Activated CD8-positive, alpha-beta memory T cell treated with anti-CD3 and anti-CD28 coated beads, Interleukin-2, amount 10 ng/mL, durations not matched to agents 7 days and 5 days (primary cell): ENCODE data around the gene RPS18. TPM values are rescaled to one million over a fixed set of nuclear protein-coding genes. Genes with fewer than 3 reads are reported as not detected.

ENCODE experiments used
- ATAC-seq: fragments of 150-1000 bp; cut with Tn5 transposase; one replicate; pipeline ENCODE4 v1.10.0; 2021; ENCODE audit warnings: moderate library complexity
- CTCF ChIA-PET: fragments of 350-600 bp; sonication (Branson Sonifier 250); formaldehyde crosslinking; loops from one replicate; lab custom pipeline; 2021; ENCODE audit warnings: antibody characterized with exemption; lab: Charles Lee
- DNase-seq: peaks from one replicate; pipeline ENCODE4 v3.0.0-alpha.2; 2020
- H3K27ac Mint-ChIP-seq: one replicate; pipeline ENCODE4 v1.8.0; 2021; ENCODE audit warnings: mild to moderate bottlenecking, mixed read lengths
- H3K27me3 Mint-ChIP-seq: one replicate; pipeline ENCODE4 v1.8.0; 2021; ENCODE audit warnings: mixed read lengths
- H3K36me3 Mint-ChIP-seq: one replicate; pipeline ENCODE4 v1.8.0; 2021; ENCODE audit warnings: mild to moderate bottlenecking, mixed read lengths
- H3K4me1 Mint-ChIP-seq: one replicate; pipeline ENCODE4 v1.8.0; 2021; ENCODE audit warnings: mixed read lengths
- H3K4me3 Mint-ChIP-seq: one replicate; pipeline ENCODE4 v1.8.0; 2021; ENCODE audit warnings: mild to moderate bottlenecking, moderate library complexity, mixed read lengths
- H3K9me3 Mint-ChIP-seq: one replicate; pipeline ENCODE4 v1.8.0; 2022; ENCODE audit warnings: low read depth, mixed read lengths
- total RNA-seq, 2 experiments: library from RNA; stranded (reverse); gene quantifications; one replicate each; pipeline ENCODE4 v1.2.3, GENCODE V29; 2021

The RPS18 gene
- total RNA-seq, 2 experiments from 2014 or later = 2,808 to 3,161 TPM

GRCh38 chr6:33297956-33298772, 26.3 kb downstream of the RPS18 start:
- Mint-ChIP-seq H3K4me1 (peaks cover 30% of the 10 kb centered on the region), H3K27me3 (no peaks in the 10 kb centered on the region), H3K9me3 (no peaks in the 10 kb centered on the region), H3K36me3 (peaks cover 27% of the 10 kb centered on the region), H3K4me3 (peak overlapping the region; percentile 90), H3K27ac (peak overlapping the region; percentile 99)
- CTCF ChIA-PET = interaction anchor here (0.6 to 5.4 kb wide), 15 partner anchors 9 to 325 kb away, joined by 3 to 37 read pairs (median 7); partner anchors contain the start of genes B3GALT4, PFDN6, RPS18 and TAPBP
- ATAC-seq (peak; percentile 38), DNase-seq (peak; percentile 79)

GRCh38 chr6:33298773-33299236, 26.9 kb downstream of the RPS18 start, which contains the start of gene RGL2:
Gene RGL2, minus strand, starts transcription at chr6:33298942. Its CDS starts 332 bp downstream, at chr6:33298610.
- Mint-ChIP-seq H3K27ac (peak within 1 kb of the TSS; percentile 99), H3K4me3 (peak within 1 kb of the TSS; percentile 90), H3K9me3 (no peaks in the 10 kb centered on the region), H3K4me1 (peaks cover 33% of the 10 kb centered on the region), H3K27me3 (no peaks in the 10 kb centered on the region), H3K36me3 (peaks cover 33% of the 10 kb centered on the region)
- ATAC-seq (peak; percentile 53), DNase-seq (peak; percentile 83)
- CTCF ChIA-PET = interaction anchor here (1.0 to 5.4 kb wide), 14 partner anchors 10 to 287 kb away, joined by 3 to 37 read pairs (median 8); partner anchors contain the start of genes B3GALT4, PFDN6, RPS18 and TAPBP

- ATAC-seq (peak; percentile 85), DNase-seq (peak; percentile 95)
- Mint-ChIP-seq H3K9me3 (no peaks in the 10 kb centered on the region), H3K27me3 (no peaks in the 10 kb centered on the region), H3K27ac (peak overlapping the region; percentile 99), H3K36me3 (peaks cover 35% of the 10 kb centered on the region), H3K4me1 (peaks cover 34% of the 10 kb centered on the region), H3K4me3 (peak overlapping the region; percentile 90)
- CTCF ChIA-PET = interaction anchor here (0.8 to 5.4 kb wide), 16 partner anchors 9 to 286 kb away, joined by 3 to 37 read pairs (median 6); partner anchors contain the start of genes B3GALT4, PFDN6, RPS18 and TAPBP
These were observed 27.5 kb downstream of the RPS18 start for GRCh38 chr6:33299237-33299944.

DNA sequence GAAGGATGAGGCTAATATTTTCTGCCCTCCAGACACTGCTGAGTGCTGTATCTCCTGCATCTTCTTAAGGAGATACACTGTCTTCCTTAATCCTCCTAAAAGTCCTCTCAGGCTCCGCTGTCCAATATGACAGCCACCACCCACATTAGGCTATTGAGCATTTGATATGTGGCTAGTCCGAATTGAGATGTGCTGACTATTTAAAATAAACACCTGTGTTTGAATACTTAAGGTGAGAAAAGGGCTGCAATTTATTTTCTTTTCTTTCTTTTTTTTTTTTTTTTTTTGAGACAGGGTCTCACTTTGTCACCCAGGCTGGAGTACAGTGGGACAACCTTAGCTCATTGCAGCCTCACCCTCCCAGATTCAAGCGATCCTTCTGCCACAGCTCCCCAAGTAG, 30.0 kb downstream of the RPS18 start:
- Mint-ChIP-seq H3K4me3 (no peak overlapping the region), H3K36me3 (peaks cover 48% of the 10 kb centered on the region), H3K27me3 (no peaks in the 10 kb centered on the region), H3K27ac (no peak overlapping the region), H3K9me3 (no peaks in the 10 kb centered on the region), H3K4me1 (peaks cover 37% of the 10 kb centered on the region)
- DNase-seq = no peak
- ATAC-seq = no peak
- CTCF ChIA-PET = interaction anchor here (1.1 to 5.4 kb wide), 5 partner anchors 10 to 43 kb away, joined by 3 to 37 read pairs (median 4); partner anchors contain the start of genes B3GALT4, PFDN6, TAPBP and WDR46

DNA sequence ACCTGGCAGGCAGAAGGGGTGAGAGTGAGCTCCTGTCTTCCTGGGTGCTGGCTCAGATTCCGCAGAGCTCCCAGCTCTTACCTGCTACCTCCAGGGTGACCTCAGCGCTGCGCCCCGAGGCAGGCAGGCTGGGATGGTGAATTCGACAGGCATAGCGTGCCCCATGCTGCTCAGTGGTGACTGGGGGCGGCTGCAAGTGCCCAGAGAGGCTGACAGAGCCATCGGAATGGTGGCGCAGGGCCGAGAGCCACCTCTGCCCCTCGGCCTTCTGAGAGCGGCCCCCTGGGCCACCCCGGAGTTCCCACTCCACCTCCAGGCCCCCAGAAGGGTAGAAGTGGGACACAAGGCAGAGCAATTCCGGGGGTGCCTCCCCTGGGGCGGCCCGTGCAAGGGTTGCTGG, 32.3 kb downstream of the RPS18 start:
- no peaks in the 10 kb centered on the region for H3K9me3 Mint-ChIP-seq

GRCh38 chr6:33305052-33305451, 33.2 kb downstream of the RPS18 start:
- CTCF ChIA-PET = interaction anchor here (0.7 kb wide), 1 partner anchor 16 kb away, joined by 3 read pairs; the partner anchor contains the start of genes PFDN6 and WDR46
- Mint-ChIP-seq H3K4me3 (no peak overlapping the region), H3K27ac (no peak overlapping the region)

More for the DNA sequence above, 32.3 kb downstream of the RPS18 start:
- DNase-seq = no peak
- no peak overlapping the region for H3K27ac Mint-ChIP-seq
- peaks cover 62% of the 10 kb centered on the region for H3K36me3 Mint-ChIP-seq
- peaks cover 36% of the 10 kb centered on the region for H3K4me1 Mint-ChIP-seq
- CTCF ChIA-PET = no interaction called here
- H3K27me3 Mint-ChIP-seq = no peaks in the 10 kb centered on the region
- ATAC-seq = no peak
- no peak overlapping the region for H3K4me3 Mint-ChIP-seq

GRCh38 chr6:33306356-33306755, 34.5 kb downstream of the RPS18 start:
- H3K4me1 Mint-ChIP-seq = peaks cover 32% of the 10 kb centered on the region
- CTCF ChIA-PET = interaction anchor here (1.2 kb wide), 1 partner anchor 101 kb away, joined by 3 read pairs; no protein-coding TSS in a partner anchor
- H3K36me3 Mint-ChIP-seq = peaks cover 55% of the 10 kb centered on the region
- ATAC-seq = no peak
- no peak overlapping the region for H3K27ac Mint-ChIP-seq
- H3K27me3 Mint-ChIP-seq = no peaks in the 10 kb centered on the region
- H3K9me3 Mint-ChIP-seq = no peaks in the 10 kb centered on the region
- DNase-seq = no peak
- no peak overlapping the region for H3K4me3 Mint-ChIP-seq

More at GRCh38 chr6:33305052-33305451, 33.2 kb downstream of the RPS18 start:
- ATAC-seq (no peak), DNase-seq (no peak)
- no peaks in the 10 kb centered on the region for H3K9me3 Mint-ChIP-seq
- H3K4me1 Mint-ChIP-seq = peaks cover 33% of the 10 kb centered on the region
- H3K27me3 Mint-ChIP-seq = no peaks in the 10 kb centered on the region
- H3K36me3 Mint-ChIP-seq = peaks cover 56% of the 10 kb centered on the region

- ATAC-seq (peak; percentile 45), DNase-seq (peak; percentile 91)
- no peaks in the 10 kb centered on the region for H3K9me3 Mint-ChIP-seq
- peak overlapping the region; percentile 99 for H3K27ac Mint-ChIP-seq
- peaks cover 58% of the 10 kb centered on the region for H3K4me1 Mint-ChIP-seq
- H3K27me3 Mint-ChIP-seq = no peaks in the 10 kb centered on the region
- CTCF ChIA-PET = interaction anchor here (1.6 to 4.3 kb wide), 5 partner anchors 13 to 113 kb away, joined by 8 to 37 read pairs (median 12); partner anchors contain the start of genes B3GALT4, PFDN6, RGL2 and WDR46
- H3K36me3 Mint-ChIP-seq = peaks cover 32% of the 10 kb centered on the region
- H3K4me3 Mint-ChIP-seq = peak overlapping the region; percentile 98
These were observed 40.7 kb downstream of the RPS18 start for GRCh38 chr6:33312361-33313104.

DNA sequence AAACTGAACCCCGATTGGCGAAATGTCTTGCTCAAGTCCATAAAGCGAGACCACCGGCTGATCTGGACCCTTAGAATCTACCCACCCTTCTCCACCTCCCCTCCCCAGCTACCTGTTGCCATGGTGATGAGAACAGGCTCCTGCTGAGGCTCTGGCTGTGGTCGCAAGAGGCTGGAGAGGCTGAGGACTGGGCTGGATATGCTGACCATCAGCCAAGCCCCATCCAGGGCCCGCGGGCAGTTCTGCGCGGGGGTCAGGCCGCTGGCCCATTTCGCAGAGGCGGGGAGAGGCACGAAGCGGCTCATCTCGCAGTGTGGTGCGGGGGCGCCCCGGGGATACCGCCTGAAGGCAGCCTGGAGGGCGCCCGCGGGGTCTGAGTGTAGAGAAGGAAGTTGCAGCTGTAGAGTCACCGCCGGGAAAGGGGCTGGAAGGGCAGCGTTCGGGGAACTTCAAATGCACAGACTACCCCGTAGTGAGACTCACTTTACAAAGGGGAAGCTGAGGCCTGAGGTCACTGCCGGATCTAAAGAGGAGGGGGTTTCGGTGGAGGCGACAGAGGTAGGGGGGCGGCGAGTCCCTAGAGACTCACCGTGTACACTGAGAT, 41.3 kb downstream of the RPS18 start:
- DNase-seq = peak; percentile 66
- H3K36me3 Mint-ChIP-seq = peaks cover 33% of the 10 kb centered on the region
- CTCF ChIA-PET = interaction anchor here (1.6 to 4.3 kb wide), 5 partner anchors 13 to 113 kb away, joined by 8 to 37 read pairs (median 12); partner anchors contain the start of genes B3GALT4, PFDN6, RGL2 and WDR46
- H3K4me1 Mint-ChIP-seq = peaks cover 62% of the 10 kb centered on the region
- ATAC-seq = peak; percentile 2
- no peaks in the 10 kb centered on the region for H3K27me3 Mint-ChIP-seq
- peak overlapping the region; percentile 98 for H3K4me3 Mint-ChIP-seq
- H3K27ac Mint-ChIP-seq = peak overlapping the region; percentile 99
- no peaks in the 10 kb centered on the region for H3K9me3 Mint-ChIP-seq

GRCh38 chr6:33313709-33314514, 42.0 kb downstream of the RPS18 start, which contains the start of gene TAPBP:
Gene TAPBP, minus strand, starts transcription at chr6:33314078. Its CDS starts 37 bp downstream, at chr6:33314041.
- H3K27me3 Mint-ChIP-seq = no peaks in the 10 kb centered on the region
- CTCF ChIA-PET = interaction anchor here (1.6 to 4.3 kb wide), 4 partner anchors 14 to 112 kb away, joined by 8 to 37 read pairs (median 12); partner anchors contain the start of genes B3GALT4, PFDN6, RGL2 and WDR46
- H3K4me1 Mint-ChIP-seq = peaks cover 63% of the 10 kb centered on the region
- peak within 1 kb of the TSS; percentile 98 for H3K4me3 Mint-ChIP-seq
- ATAC-seq (peak; percentile 55), DNase-seq (peak; percentile 92)
- H3K27ac Mint-ChIP-seq = peak within 1 kb of the TSS; percentile 99
- H3K9me3 Mint-ChIP-seq = no peaks in the 10 kb centered on the region
- peaks cover 32% of the 10 kb centered on the region for H3K36me3 Mint-ChIP-seq

DNA sequence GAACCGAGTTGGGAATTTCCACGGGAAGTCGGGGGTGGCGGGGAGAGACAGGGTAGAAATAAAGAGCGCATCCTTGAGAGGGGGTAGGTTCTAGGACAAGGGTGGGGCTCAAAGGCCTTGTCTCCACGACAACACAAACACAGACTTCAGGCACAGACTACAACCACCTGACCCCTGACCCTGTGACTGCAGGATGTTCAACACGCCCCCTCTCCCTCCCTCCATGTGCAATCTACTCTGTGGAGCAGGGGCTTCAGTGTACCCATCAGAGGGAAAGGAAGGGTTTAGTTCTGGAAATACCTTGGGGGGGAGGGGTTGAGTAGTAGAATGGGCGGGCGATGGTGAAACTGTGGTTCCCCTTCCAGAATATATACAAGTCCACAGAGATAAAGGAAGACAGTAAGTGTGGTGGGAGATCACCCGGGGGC, 42.7 kb downstream of the RPS18 start:
- H3K9me3 Mint-ChIP-seq = no peaks in the 10 kb centered on the region
- H3K27ac Mint-ChIP-seq = peak overlapping the region; percentile 99
- H3K4me1 Mint-ChIP-seq = peaks cover 67% of the 10 kb centered on the region
- peaks cover 35% of the 10 kb centered on the region for H3K36me3 Mint-ChIP-seq
- DNase-seq = peak; percentile 87
- H3K4me3 Mint-ChIP-seq = peak overlapping the region; percentile 98
- CTCF ChIA-PET = no interaction called here
- ATAC-seq = peak; percentile 34
- H3K27me3 Mint-ChIP-seq = no peaks in the 10 kb centered on the region
